ENCODE results near the gene MTHFD2. TPM values are rescaled to one million over a fixed set of nuclear protein-coding genes. Genes with fewer than 3 reads are reported as not detected.
A peak's percentile ranks its signal among the peaks of the same experiment; 100 is the strongest.

The MTHFD2 gene
- total and polyA plus RNA-seq, 10 donors: 17.8 to 71.1 (median 39.8) TPM

DNA sequence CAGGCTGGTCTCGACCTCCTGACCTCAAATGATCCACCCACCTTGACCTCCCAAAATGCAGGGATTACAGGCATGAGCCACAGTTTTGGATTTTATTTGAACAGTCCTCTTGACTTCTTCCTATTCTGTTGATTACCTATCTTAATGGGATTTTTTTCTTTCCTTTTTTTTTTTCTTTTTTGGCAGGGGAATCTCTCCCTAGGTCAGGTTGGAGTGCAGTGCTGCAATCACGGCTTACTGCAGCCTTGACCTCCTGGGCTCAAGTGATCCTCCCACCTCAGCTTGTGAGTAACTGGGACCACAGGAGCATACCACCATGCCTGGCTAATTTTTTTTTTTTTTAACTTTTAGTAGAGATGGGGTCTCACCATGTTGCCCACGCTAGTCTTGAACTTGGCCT is 2.8 kb downstream of the MTHFD2 start:
- no peaks in the 10 kb centered on the region for H3K27me3 ChIP-seq (replicated peaks in 1 of 7)
- no peak for TF ChIP-seq POLR2AphosphoS5 (IDR thresholded peaks at IDR 0.05)
- TF ChIP-seq POLR2A (IDR thresholded peaks at IDR 0.05): no peak
- no peak for TF ChIP-seq CTCF (IDR thresholded peaks at IDR 0.05 in 8 of 11, conservative IDR thresholded peaks at IDR 0.05 in 3 of 11)
- WGBS, 5 donors: 68 to 92% (median 79%) methylated on average over 3 of the region's 3 CpGs
- H3K27ac ChIP-seq: peak overlapping the region in 1 of 8 donors; percentile 29
- DNase-seq: no peak
- H3K4me1 ChIP-seq: peaks cover 27 to 74% (median 53%) of the 10 kb centered on the region in 6 donors
- peaks cover 0 to 27% (median 0%) of the 10 kb centered on the region in 6 donors for H3K36me3 ChIP-seq
- peak overlapping the region in 1 of 8 donors; percentile 88 for H3K4me3 ChIP-seq
- no peaks in the 10 kb centered on the region for H3K9me3 ChIP-seq
- intact Hi-C loops (cut with DNase I; ENCODE audit: low total_unique reads): no loop called here

DNA sequence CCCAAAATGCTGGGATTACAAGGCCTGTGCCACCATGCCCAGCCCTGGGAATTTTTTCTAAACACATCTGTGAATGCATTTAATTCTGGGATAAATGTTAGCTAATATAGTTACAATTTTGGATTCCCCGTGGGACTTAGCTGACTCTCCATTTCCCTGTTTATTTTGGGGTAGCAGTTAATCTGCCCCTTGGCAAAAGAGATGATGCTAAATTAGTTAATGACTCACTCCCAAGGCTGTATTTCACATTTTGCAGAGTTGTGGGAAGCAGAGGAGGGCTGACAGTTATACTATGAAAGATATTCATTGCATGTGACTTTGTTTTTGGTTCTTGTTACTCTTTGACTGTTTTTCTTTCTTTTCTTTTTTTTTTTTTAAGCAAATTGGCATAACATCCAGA is 3.2 kb downstream of the MTHFD2 start:
- Histone ChIP-seq H3K36me3 (peaks cover 0 to 27% (median 0%) of the 10 kb centered on the region in 6 donors), H3K4me3 (no peak overlapping the region), H3K27ac (peak overlapping the region in 2 of 8 donors; percentile 21 to 29), H3K27me3 (replicated peaks in 1 of 7) (no peaks in the 10 kb centered on the region), H3K4me1 (peaks cover 31 to 78% (median 57%) of the 10 kb centered on the region in 6 donors), H3K9me3 (no peaks in the 10 kb centered on the region)
- intact Hi-C loops (cut with DNase I; ENCODE audit: low total_unique reads): no loop called here
- 52 to 89% (median 72%) methylated on average over 1 of the region's 1 CpG for WGBS, 5 donors
- no peak for TF ChIP-seq CTCF (IDR thresholded peaks at IDR 0.05 in 8 of 11, conservative IDR thresholded peaks at IDR 0.05 in 3 of 11)
- TF ChIP-seq POLR2A (IDR thresholded peaks at IDR 0.05): no peak
- TF ChIP-seq POLR2AphosphoS5 (IDR thresholded peaks at IDR 0.05): no peak
- DNase-seq: no peak

- TF ChIP-seq POLR2AphosphoS5 (IDR thresholded peaks at IDR 0.05) (no peak), CTCF (IDR thresholded peaks at IDR 0.05 in 8 of 11, conservative IDR thresholded peaks at IDR 0.05 in 3 of 11) (no peak), POLR2A (IDR thresholded peaks at IDR 0.05) (no peak)
- Histone ChIP-seq H3K27me3 (replicated peaks in 1 of 7) (no peaks in the 10 kb centered on the region), H3K4me1 (peaks cover 32 to 83% (median 59%) of the 10 kb centered on the region in 6 donors), H3K27ac (peak overlapping the region in 2 of 8 donors; percentile 86 to 89), H3K36me3 (peaks cover 2 to 55% (median 16%) of the 10 kb centered on the region in 6 donors), H3K9me3 (no peaks in the 10 kb centered on the region), H3K4me3 (no peak overlapping the region)
- no peak for DNase-seq
- intact Hi-C loops (cut with DNase I; ENCODE audit: low total_unique reads): no loop called here
- 78 to 93% (median 92%) methylated on average over 3 of the region's 3 CpGs for WGBS, 5 donors
Measured at GRCh38 chr2:74204436-74204835, 6.0 kb downstream of the MTHFD2 start.

DNA sequence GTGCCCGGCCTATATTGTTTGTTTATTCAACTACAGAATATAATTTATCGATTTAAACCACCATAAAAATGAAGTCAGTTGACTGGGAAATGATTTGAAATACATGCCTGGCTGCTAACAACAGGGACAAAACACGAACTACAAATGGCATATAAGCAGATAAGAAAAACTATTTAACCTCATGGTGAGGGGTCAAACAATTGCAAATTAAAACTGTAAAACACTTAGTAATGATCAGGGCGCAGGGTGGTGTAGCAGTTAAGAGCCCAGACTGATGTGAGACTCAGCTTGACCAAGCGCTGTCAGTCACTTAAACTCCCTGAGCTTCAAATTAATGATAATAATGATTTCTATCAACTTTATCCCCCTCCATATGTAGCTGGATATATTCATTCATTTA is 6.7 kb downstream of the MTHFD2 start:
- 86 to 92% (median 89%) methylated on average over 5 of the region's 5 CpGs for WGBS, 5 donors
- Histone ChIP-seq H3K9me3 (no peaks in the 10 kb centered on the region), H3K4me3 (no peak overlapping the region), H3K27ac (peak overlapping the region in 7 of 8 donors; percentile 67 to 89 (median 84)), H3K4me1 (peaks cover 25 to 77% (median 52%) of the 10 kb centered on the region in 6 donors), H3K27me3 (replicated peaks in 1 of 7) (no peaks in the 10 kb centered on the region), H3K36me3 (peaks cover 2 to 62% (median 23%) of the 10 kb centered on the region in 6 donors)
- intact Hi-C loops (cut with DNase I; ENCODE audit: low total_unique reads): no loop called here
- DNase-seq: no peak
- TF ChIP-seq POLR2AphosphoS5 (IDR thresholded peaks at IDR 0.05) (no peak), POLR2A (IDR thresholded peaks at IDR 0.05) (no peak), CTCF (IDR thresholded peaks at IDR 0.05 in 8 of 11, conservative IDR thresholded peaks at IDR 0.05 in 3 of 11) (no peak)
